HS-27A (cell line): ENCODE data around the gene L3MBTL3.
"Not testable (repeated sequence)": the region's sequence is repeated elsewhere in the genome, so short reads cannot be mapped to it uniquely, and the experiment has no call there.

Source experiments
- DNase-seq: peaks from one replicate; pipeline ENCODE4 v3.0.0-alpha.2; 2012; ENCODE audit warnings: low read depth, missing footprints

The L3MBTL3 gene

GRCh38 chr6:130138909-130139242 is 120.5 kb downstream of the L3MBTL3 start:
- DNase-seq, result no peak

- no peak for DNase-seq
These were observed 121.7 kb downstream of the L3MBTL3 start for GRCh38 chr6:130140084-130140483.

DNA sequence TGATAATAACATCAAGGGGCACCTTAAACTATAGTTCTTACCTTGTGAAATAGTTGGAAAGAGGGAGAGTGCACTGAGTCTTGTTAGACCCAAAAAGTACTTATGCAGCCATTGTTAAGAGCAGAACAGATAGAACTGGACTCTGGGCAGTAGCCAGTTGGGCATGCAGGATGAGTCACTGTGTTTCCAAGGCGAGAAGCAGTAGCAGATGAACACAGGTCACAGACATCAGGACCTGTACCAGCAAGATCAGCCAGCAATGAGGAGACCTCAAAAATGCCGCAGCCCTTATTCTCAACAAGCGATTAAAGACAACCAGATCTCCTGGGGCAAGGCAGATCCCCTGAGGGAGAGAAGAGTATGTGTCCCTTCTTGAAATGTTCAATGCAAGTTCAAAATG is 125.3 kb downstream of the L3MBTL3 start:
- DNase-seq, result no peak

GRCh38 chr6:130147111-130147510 is 128.7 kb downstream of the L3MBTL3 start:
- DNase-seq, result no peak

GRCh38 chr6:130148181-130148580 is 129.8 kb downstream of the L3MBTL3 start:
- DNase-seq, result no peak

GRCh38 chr6:130149016-130149415 is 130.6 kb downstream of the L3MBTL3 start:
- DNase-seq, result not testable (repeated sequence)

DNA sequence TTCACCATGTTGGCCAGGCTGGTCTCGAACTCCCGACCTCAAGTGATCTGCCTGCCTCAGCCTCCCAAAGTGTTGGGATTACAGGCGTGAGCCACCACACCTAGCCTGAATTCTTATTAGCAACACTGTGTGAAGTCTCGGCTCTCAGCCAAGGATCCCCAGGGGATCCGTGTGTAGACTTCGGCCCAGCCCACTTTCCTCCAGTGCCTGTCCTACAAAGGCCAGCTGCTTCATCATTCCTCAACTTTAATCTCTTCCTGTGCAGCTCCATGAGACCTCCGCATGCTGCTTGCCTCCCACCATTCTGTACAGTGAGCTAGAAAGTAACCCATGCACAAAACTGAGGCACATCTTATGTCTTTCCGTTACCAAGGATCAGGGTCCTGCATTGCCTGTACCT is 132.5 kb downstream of the L3MBTL3 start:
- no peak for DNase-seq

GRCh38 chr6:130152908-130153510 is 134.6 kb downstream of the L3MBTL3 start:
- no peak for DNase-seq

- DNase-seq, result no peak
These were observed 138.5 kb downstream of the L3MBTL3 start for GRCh38 chr6:130156908-130157307.

DNA sequence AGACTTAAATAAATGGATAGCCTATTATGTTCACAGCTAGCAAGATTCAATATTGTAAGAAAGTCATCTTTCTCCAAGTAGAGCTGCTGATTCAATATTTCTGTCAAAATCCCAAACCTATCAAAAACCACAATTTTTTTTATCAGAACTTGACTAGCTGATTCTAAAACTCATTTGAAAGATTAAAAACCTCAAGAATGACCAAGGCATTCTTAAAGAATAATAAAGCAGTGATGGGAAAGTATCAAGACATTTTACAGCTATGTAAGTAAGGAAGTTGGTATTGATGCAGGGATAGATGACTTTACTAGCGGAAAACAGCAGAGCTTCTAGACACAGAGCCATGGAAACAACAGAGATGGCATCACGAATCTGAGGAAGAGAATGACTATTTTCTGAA is 139.7 kb downstream of the L3MBTL3 start:
- DNase-seq, result no peak

DNA sequence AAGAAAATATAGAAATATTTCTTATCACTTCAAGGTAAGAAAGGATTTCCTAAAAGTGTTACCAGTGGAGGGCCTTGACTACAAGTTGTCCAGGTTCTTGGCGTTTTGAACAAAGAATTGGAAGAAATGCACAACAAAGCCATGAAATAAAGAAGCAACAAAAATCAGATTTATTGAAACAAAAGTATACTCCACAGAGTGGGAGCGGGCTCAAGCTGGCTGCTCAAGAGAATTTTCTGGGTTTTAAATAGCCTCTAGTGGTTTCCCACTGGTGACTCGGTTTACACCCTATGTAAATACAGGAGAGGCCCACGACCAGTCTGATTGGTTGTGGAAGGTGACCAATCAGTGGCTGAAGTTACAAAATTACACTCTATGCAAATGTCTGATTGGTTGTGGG is 140.2 kb downstream of the L3MBTL3 start:
- no peak for DNase-seq

- DNase-seq, result no peak
These were observed 141.6 kb downstream of the L3MBTL3 start for GRCh38 chr6:130159956-130160355.

DNA sequence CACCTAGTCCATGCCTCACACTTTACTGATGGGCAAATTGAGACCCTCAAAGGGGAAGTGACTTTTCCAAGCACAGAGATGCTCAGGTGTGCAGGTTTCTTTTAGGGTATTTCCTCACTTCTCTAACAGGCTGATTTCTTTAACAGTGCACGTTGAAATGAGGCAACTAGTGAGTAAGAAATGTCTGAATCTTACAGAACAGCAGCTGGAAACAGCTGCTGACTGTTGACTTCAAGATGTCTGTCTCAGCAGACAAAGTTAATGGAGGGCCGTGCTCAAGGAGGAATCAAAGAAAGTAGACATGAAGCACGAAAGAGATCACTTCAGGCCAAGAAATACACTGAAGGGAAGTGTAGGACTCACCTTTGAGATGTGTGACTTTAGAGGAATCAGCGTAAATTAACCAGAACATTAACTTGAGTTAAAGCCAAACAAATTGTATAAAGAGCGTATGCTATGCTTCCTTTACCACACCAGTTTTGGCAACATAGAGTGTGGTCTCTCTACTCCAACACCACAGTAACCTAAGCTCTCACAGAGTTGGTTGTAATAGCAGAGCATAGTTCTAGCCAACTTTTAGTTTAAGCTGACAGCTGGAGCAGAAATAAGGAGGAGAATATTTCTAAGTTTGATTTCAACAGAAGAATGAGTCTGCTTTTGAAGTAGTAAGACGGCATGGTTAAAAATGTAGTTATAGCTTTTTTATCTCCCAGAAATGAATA is 143.5 kb downstream of the L3MBTL3 start:
- no peak for DNase-seq

GRCh38 chr6:130162421-130162820 is 144.0 kb downstream of the L3MBTL3 start:
- DNase-seq, result no peak

DNA sequence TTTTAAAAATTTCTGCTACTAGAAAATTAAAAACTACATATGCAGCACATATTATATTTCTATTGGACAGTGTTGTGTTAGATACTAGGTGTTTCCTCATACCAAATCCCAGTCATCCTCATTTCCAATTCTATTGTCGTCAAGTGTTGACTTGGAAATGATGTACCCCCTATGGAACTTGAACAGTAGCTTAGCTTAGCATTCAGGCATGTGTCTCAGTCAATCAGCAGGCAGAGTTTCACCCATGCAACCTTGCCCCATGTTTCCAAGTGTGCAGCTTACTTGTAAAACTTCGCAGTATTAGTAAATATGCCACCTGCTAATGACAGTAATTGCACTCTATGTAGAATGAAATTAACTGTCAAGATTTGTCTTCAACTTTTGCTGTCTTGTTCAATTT is 144.9 kb downstream of the L3MBTL3 start:
- DNase-seq, result no peak

DNA sequence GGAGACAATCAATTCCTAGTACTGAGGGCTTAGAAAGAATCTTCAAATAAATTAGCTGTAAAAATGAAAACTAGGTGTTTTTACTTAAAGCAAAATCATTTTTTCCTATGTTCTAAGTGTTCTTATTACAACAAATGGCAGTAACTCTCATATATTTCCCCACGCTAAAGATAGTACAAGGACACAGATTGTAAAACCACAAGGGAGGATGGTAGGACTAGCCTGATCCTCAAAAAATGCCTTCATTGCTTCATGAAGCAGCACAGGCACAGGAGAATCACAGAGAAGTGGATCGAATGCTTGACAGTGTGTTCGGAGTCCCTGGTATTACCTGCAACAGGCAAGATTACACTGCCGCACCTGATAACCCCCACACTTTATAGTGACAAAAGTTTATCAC is 145.9 kb downstream of the L3MBTL3 start:
- DNase-seq, result no peak

DNA sequence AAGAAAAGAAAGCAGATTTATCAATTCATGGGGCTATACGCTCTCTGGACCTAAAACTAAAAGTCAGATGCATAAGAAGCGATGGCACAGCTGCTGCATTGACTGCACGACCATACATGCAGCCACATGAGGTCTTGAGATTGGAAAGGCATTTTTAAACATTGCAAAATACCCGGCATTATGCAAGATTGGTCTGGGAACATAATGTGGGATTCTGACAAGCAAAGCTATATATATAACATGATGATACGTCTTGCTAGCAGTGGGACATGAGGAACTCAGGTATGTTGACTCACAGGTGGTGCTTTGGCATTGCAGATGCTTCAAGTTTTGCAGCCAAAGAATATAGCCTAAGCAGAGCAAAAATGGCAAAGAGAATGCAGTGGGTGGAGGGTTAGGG is 149.3 kb downstream of the L3MBTL3 start:
- no peak for DNase-seq

DNA sequence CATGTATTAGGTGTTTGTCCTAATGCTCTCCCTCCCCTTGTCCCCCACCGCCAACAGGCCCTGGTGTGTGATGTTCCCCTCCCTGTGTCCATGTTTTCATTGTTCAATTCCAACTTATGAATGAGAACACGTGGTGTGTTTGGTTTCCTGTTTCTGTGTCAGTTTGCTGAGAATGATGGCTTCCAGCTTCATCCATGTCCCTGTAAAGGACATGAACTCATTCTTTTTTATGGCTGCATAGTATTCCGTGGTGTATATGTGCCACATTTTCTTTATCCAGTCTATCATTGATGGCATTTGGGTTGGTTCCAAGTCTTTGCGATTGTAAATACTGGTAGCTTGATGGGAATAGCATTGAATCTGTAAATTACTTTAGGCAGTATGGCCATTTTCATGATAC is 151.8 kb downstream of the L3MBTL3 start:
- DNase-seq, result not testable (repeated sequence)

GRCh38 chr6:130173377-130174004 is 155.1 kb downstream of the L3MBTL3 start:
- DNase-seq, result not testable (repeated sequence)

- DNase-seq, result no peak
These were observed 158.0 kb downstream of the L3MBTL3 start for GRCh38 chr6:130176378-130176777.

- peak; percentile 92 for DNase-seq
These were observed 160.3 kb downstream of the L3MBTL3 start for GRCh38 chr6:130178692-130179091.

- DNase-seq, result no peak
These were observed 164.1 kb downstream of the L3MBTL3 start for GRCh38 chr6:130182466-130182865.
